HEK293 (cell line): ENCODE results near the gene TLL2.

Experiments
- CTCF ChIA-PET: fragments of 350-600 bp; formaldehyde crosslinking; extraction: SDS; loops from one replicate; lab custom pipeline; 2021; ENCODE audit warnings: antibody characterized with exemption; lab: Yijun Ruan, JAX
- POLR2A ChIA-PET: fragments of 300-600 bp; formaldehyde crosslinking; extraction: SDS; loops from one replicate; lab custom pipeline; 2020; ENCODE audit warnings: antibody characterized with exemption, inconsistent platforms; lab: Yijun Ruan, JAX
- H3K27ac ChIP-seq: fragments of 200-500 bp; sonication (Bioruptor generic); 2 replicates; pipeline ENCODE4 v1.5.1; 2014; ENCODE audit warnings: low read depth, low read length, control low read depth, inconsistent platforms; ENCODE audit errors: extremely low read depth
- H3K36me3 ChIP-seq, 2 experiments: fragments of 200-500 bp in 1 of 2; sonication (Bioruptor generic) in 1 of 2; 1 replicate in 1 of 2; 2 replicates in 1 of 2; pipeline ENCODE4 v1.5.1; 2014 to 2017; ENCODE audit warnings: inconsistent platforms in 2 of 2, low read length in 2 of 2; ENCODE audit not compliant: control insufficient read depth in 2 of 2, insufficient read depth in 1 of 2
- H3K4me1 ChIP-seq: fragments of 200-500 bp; sonication (Bioruptor generic); 2 replicates; pipeline ENCODE4 v1.5.1; 2014; ENCODE audit warnings: mild to moderate bottlenecking, low read length, inconsistent platforms; ENCODE audit not compliant: control insufficient read depth, insufficient read depth
- H3K4me3 ChIP-seq: 2 replicates; pipeline ENCODE4 v1.5.1; 2011; ENCODE audit warnings: low read depth, mild to moderate bottlenecking, control low read depth, low read length, moderate library complexity
- H3K9me3 ChIP-seq: fragments of 200-500 bp; sonication (Bioruptor generic); 2 replicates; pipeline ENCODE4 v1.5.1; 2014; ENCODE audit warnings: low read depth, low read length, inconsistent platforms; ENCODE audit not compliant: control insufficient read depth, insufficient read depth
- BCL11B ChIP-seq: fragments of 450-650 bp; formaldehyde crosslinking; IDR thresholded peaks from 2 replicates; pipeline ENCODE4 v1.5.1; 2016; ENCODE audit warnings: low read depth, missing biosample characterization, missing genetic modification characterization
- FEZF1 ChIP-seq: fragments of 450-650 bp; formaldehyde crosslinking; IDR thresholded peaks from 2 replicates; pipeline ENCODE4 v1.5.1; 2016; ENCODE audit warnings: missing biosample characterization, missing genetic modification characterization
- HOXA7 ChIP-seq: sonication (generic); formaldehyde crosslinking; IDR thresholded peaks from 2 replicates; pipeline ENCODE4 v1.8.1; 2022; ENCODE audit warnings: missing genetic modification reagents, borderline replicate concordance
- MEIS1 ChIP-seq: sonication (generic); formaldehyde crosslinking; IDR thresholded peaks from 2 replicates; pipeline ENCODE4 v1.8.1; 2022; ENCODE audit warnings: missing genetic modification reagents, mild to moderate bottlenecking, borderline replicate concordance
- RBAK ChIP-seq: fragments of 450-650 bp; formaldehyde crosslinking; IDR thresholded peaks from 2 replicates; pipeline ENCODE4 v1.5.1; 2016; ENCODE audit warnings: missing biosample characterization, missing genetic modification characterization
- SALL2 ChIP-seq: fragments of 450-650 bp; formaldehyde crosslinking; IDR thresholded peaks from 2 replicates; pipeline ENCODE4 v1.5.0; 2017; ENCODE audit warnings: missing biosample characterization, mild to moderate bottlenecking, missing genetic modification characterization, borderline replicate concordance
- TRIM28 ChIP-seq: IDR thresholded peaks from 2 replicates; pipeline ENCODE4 v1.6.1; 2011; ENCODE audit warnings: low read length, control low read depth, borderline replicate concordance
- ZNF146 ChIP-seq: fragments of 450-650 bp; formaldehyde crosslinking; IDR thresholded peaks from 2 replicates; pipeline ENCODE4 v1.5.1; 2016; ENCODE audit warnings: missing biosample characterization, missing genetic modification characterization
- ZNF274 ChIP-seq, 2 experiments: fragments of 200-500 bp in 1 of 2; fragments of 450-650 bp in 1 of 2; sonication (Bioruptor generic) in 1 of 2; formaldehyde crosslinking in 1 of 2; IDR thresholded peaks; 2 replicates each; pipeline versions ENCODE4 v1.5.1 to v1.6.1; 2014 to 2016; ENCODE audit warnings: borderline replicate concordance in 1 of 2, inconsistent platforms in 1 of 2, low read length in 1 of 2, missing biosample characterization in 1 of 2, missing genetic modification characterization in 1 of 2
- ZNF394 ChIP-seq: fragments of 450-650 bp; formaldehyde crosslinking; IDR thresholded peaks from 2 replicates; pipeline ENCODE4 v1.5.1; 2016; ENCODE audit warnings: missing biosample characterization, missing genetic modification characterization, mild to moderate bottlenecking, moderate library complexity, borderline replicate concordance
- ZNF423 ChIP-seq: fragments of 450-650 bp; formaldehyde crosslinking; IDR thresholded peaks from 2 replicates; pipeline ENCODE4 v1.5.1; 2016; ENCODE audit warnings: missing biosample characterization, missing genetic modification characterization
- ZNF530 ChIP-seq: fragments of 450-650 bp; formaldehyde crosslinking; IDR thresholded peaks from 2 replicates; pipeline ENCODE4 v1.5.1; 2016; ENCODE audit warnings: low read depth, missing biosample characterization, missing genetic modification characterization
- ZNF629 ChIP-seq: fragments of 450-650 bp; formaldehyde crosslinking; IDR thresholded peaks from 2 replicates; pipeline ENCODE4 v1.5.1; 2017; ENCODE audit warnings: missing biosample characterization, missing genetic modification characterization
- ZNF670 ChIP-seq: fragments of 450-650 bp; formaldehyde crosslinking; IDR thresholded peaks from 2 replicates; pipeline ENCODE4 v1.5.1; 2016; ENCODE audit warnings: missing biosample characterization, missing genetic modification characterization, low read depth
- ZNF830 ChIP-seq: fragments of 450-650 bp; IDR thresholded peaks from 2 replicates; pipeline ENCODE4 v1.5.0; 2018; ENCODE audit warnings: missing biosample characterization, missing genetic modification characterization, low read depth, mild to moderate bottlenecking, moderate library complexity
- ZSCAN16 ChIP-seq: fragments of 450-650 bp; formaldehyde crosslinking; IDR thresholded peaks from 2 replicates; pipeline ENCODE4 v1.5.1; 2016; ENCODE audit warnings: missing biosample characterization, missing genetic modification characterization
- TF ChIP-seq, protein P1 (sequence below): fragments of 450-650 bp; formaldehyde crosslinking; IDR thresholded peaks from 2 replicates; pipeline ENCODE4 v1.5.1; 2016; ENCODE audit warnings: missing biosample characterization, missing genetic modification characterization
- TF ChIP-seq, protein P2 (sequence below): fragments of 450-650 bp; formaldehyde crosslinking; IDR thresholded peaks from 2 replicates; pipeline ENCODE4 v1.5.1; 2016; ENCODE audit warnings: missing biosample characterization, missing genetic modification characterization
- TF ChIP-seq, protein P3 (sequence below): fragments of 450-650 bp; formaldehyde crosslinking; IDR thresholded peaks from 2 replicates; pipeline ENCODE4 v1.5.1; 2017; ENCODE audit warnings: missing biosample characterization, missing genetic modification characterization
- TF ChIP-seq, protein P4 (sequence below): fragments of 450-650 bp; formaldehyde crosslinking; IDR thresholded peaks from 2 replicates; pipeline ENCODE4 v1.5.1; 2016; ENCODE audit warnings: missing biosample characterization, missing genetic modification characterization
- TF ChIP-seq, protein P5 (sequence below): fragments of 450-650 bp; formaldehyde crosslinking; IDR thresholded peaks from 2 replicates; pipeline ENCODE4 v1.5.1; 2016; ENCODE audit warnings: missing biosample characterization, missing genetic modification characterization

TLL2 gene

DNA sequence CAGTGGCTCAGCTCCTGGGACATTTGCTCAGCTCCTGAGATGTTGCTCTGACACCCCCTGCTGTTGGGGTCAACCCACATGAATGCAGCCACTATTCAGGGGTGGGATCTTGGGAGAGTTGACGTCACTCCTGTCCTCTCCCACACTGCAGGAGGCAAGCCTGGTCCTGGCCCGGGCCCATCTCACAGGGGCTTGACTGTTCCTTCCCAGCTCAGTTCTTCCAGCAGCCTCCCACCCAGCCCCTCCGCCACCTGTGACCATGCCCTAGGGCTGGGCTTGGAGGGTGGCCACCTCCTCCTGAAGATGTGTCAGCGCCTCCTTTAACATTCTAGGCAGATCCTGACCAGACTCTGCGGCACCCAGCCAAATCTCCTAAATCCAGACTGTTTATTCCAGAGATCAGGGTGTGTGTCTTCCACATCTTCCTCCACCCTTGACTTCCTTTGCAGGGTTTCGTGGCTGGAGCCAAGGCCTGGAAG is 135.9 kb downstream of the TLL2 start (continued):
- TF ChIP-seq, protein P1, sequence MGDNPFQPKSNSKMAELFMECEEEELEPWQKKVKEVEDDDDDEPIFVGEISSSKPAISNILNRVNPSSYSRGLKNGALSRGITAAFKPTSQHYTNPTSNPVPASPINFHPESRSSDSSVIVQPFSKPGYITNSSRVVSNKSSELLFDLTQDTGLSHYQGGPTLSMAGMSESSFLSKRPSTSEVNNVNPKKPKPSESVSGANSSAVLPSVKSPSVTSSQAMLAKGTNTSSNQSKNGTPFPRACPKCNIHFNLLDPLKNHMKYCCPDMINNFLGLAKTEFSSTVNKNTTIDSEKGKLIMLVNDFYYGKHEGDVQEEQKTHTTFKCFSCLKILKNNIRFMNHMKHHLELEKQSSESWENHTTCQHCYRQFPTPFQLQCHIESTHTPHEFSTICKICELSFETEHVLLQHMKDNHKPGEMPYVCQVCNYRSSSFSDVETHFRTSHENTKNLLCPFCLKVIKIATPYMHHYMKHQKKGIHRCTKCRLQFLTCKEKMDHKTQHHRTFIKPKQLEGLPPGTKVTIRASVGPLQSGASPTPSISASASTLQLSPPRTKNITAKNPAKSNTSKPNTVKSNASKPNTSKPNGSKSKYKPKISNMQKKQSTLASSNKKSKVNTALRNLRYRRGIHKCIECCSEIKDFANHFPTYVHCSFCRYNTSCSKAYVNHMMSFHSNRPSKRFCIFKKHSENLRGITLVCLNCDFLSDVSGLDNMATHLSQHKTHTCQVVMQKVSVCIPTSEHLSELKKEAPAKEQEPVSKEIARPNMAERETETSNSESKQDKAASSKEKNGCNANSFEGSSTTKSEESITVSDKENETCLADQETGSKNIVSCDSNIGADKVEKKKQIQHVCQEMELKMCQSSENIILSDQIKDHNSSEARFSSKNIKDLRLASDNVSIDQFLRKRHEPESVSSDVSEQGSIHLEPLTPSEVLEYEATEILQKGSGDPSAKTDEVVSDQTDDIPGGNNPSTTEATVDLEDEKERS (tag by site-specific recombination), result no peak
- no peak for TF ChIP-seq ZNF146

DNA sequence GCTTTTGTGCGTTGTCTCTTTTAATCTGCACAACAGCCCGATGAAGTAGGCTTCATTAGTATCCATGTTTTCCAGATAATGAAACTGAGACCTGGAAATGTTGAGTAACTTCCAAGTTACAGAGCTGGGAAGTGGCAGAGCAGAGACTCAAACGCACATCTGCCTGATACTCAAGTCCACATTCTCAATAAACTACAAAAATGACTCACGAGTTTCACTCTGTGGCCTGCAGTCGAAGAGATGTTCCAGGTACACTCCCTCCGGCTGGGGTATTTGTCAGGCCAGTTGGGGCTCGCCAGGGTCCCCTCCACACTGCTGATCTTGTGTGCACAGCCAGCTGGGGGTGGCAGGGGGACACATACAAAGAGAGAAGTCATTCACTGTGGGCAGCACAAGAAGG is 137.2 kb downstream of the TLL2 start:
- Histone ChIP-seq H3K27ac (no peak overlapping the region), H3K4me1 (no peaks in the 10 kb centered on the region), H3K36me3 (no peaks in the 10 kb centered on the region), H3K9me3 (no peaks in the 10 kb centered on the region), H3K4me3 (no peak overlapping the region)
- ChIA-PET POLR2A (interaction anchor here (0.6 kb wide), 1 partner anchor 613 kb away, joined by 3 read pairs; no protein-coding TSS in a partner anchor), CTCF (interaction anchor here (0.6 to 3.6 kb wide), 10 partner anchors 10 to 660 kb away, joined by 3 to 22 read pairs (median 5); no protein-coding TSS in a partner anchor)
- TF ChIP-seq ZNF530 (tag by site-specific recombination), result no peak
- peak; percentile 76 for TF ChIP-seq FEZF1 (tag by site-specific recombination)

DNA sequence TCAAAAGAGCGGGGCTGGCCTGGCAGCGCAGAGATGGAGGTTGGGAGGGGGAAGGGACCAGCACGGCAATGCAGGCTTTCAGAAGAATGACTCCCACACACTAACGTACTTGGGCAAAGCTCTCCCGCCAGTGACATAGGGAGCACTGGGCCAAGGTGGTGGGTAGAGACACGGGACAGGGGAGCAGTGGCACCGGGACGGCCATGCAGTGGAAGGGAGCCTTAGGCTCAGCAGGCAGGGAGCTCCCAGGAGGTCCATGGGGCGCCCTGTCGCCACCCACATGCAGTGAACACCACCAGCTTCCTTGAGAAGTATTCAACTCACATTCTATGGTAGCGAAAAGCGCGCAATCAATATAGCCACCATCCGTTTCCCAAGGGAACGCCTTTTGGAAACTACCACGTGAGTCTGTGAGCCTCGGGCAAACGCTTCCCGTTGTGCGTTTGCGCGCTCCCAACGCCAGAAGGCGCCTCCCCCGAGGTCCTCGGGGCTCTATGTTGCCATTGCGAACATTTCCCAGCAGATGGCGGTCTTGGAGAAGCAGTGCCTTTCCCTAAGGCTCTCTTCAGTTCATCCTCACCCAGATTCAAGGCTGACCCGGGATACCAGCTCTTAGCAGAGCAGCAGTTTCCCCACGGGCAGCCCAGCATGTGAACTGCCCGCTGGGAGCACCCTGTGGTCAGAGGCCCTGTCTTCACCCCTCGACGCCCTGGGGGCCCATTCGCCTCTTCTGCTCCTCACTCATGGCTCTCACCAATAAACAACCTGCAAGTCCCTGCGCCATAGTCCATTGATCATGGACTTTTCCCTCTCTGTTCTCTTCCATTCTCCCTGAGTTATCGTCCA is 138.5 kb downstream of the TLL2 start:
- Histone ChIP-seq H3K36me3 (no peaks in the 10 kb centered on the region), H3K9me3 (no peaks in the 10 kb centered on the region), H3K4me1 (no peaks in the 10 kb centered on the region), H3K27ac (no peak overlapping the region; the same call in 1 of the 2 replicates), H3K4me3 (peak overlapping the region; percentile 26)
- CTCF ChIA-PET, result interaction anchor here (0.6 to 2.6 kb wide), 58 partner anchors 9 to 1987 kb away, joined by 3 to 29 read pairs (median 4); partner anchors contain the start of genes OPALIN and TLL2
- POLR2A ChIA-PET, result interaction anchor here (0.7 kb wide), 1 partner anchor 138 kb away, joined by 3 read pairs; the partner anchor contains the start of gene TLL2
- TF ChIP-seq ZNF830 (tag by site-specific recombination) (no peak), RBAK (tag by site-specific recombination) (no peak), ZSCAN16 (tag by site-specific recombination) (no peak), ZNF274 (IDR thresholded peaks at IDR 0.05; ENCODE audit: low read length) (no peak), ZNF274 (tag by site-specific recombination; IDR thresholded peaks at IDR 0.05; ENCODE audit: borderline replicate concordance) (no peak), ZNF423 (tag by site-specific recombination) (peak; percentile 37), TRIM28 (0 out of 2 replicates have a peak, but pooled peaks have one; percentile 51), ZNF670 (tag by site-specific recombination) (no peak), SALL2 (tag by site-specific recombination) (no peak), HOXA7 (CRISPR knock-in tag) (no peak), BCL11B (tag by site-specific recombination) (no peak), ZNF629 (tag by site-specific recombination) (peak; percentile 30; the same call in 1 of the 2 replicates), MEIS1 (CRISPR knock-in tag) (no peak), ZNF530 (tag by site-specific recombination) (no peak), ZNF394 (peak; percentile 43; the same call in 1 of the 2 replicates)
- TF ChIP-seq, protein P2, sequence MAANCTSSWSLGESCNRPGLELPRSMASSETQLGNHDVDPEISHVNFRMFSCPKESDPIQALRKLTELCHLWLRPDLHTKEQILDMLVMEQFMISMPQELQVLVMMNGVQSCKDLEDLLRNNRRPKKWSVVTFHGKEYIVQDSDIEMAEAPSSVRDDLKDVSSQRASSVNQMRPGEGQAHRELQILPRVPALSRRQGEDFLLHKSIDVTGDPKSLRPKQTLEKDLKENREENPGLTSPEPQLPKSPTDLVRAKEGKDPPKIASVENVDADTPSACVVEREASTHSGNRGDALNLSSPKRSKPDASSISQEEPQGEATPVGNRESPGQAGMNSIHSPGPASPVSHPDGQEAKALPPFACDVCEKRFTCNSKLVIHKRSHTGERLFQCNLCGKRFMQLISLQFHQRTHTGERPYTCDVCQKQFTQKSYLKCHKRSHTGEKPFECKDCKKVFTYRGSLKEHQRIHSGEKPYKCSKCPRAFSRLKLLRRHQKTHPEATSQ (tag by site-specific recombination), result no peak
- TF ChIP-seq, protein P3, sequence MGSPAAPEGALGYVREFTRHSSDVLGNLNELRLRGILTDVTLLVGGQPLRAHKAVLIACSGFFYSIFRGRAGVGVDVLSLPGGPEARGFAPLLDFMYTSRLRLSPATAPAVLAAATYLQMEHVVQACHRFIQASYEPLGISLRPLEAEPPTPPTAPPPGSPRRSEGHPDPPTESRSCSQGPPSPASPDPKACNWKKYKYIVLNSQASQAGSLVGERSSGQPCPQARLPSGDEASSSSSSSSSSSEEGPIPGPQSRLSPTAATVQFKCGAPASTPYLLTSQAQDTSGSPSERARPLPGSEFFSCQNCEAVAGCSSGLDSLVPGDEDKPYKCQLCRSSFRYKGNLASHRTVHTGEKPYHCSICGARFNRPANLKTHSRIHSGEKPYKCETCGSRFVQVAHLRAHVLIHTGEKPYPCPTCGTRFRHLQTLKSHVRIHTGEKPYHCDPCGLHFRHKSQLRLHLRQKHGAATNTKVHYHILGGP (tag by site-specific recombination), result no peak
- TF ChIP-seq, protein P4, sequence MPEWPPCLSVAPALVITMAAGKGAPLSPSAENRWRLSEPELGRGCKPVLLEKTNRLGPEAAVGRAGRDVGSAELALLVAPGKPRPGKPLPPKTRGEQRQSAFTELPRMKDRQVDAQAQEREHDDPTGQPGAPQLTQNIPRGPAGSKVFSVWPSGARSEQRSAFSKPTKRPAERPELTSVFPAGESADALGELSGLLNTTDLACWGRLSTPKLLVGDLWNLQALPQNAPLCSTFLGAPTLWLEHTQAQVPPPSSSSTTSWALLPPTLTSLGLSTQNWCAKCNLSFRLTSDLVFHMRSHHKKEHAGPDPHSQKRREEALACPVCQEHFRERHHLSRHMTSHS (tag by site-specific recombination), result no peak
- TF ChIP-seq, protein P5, sequence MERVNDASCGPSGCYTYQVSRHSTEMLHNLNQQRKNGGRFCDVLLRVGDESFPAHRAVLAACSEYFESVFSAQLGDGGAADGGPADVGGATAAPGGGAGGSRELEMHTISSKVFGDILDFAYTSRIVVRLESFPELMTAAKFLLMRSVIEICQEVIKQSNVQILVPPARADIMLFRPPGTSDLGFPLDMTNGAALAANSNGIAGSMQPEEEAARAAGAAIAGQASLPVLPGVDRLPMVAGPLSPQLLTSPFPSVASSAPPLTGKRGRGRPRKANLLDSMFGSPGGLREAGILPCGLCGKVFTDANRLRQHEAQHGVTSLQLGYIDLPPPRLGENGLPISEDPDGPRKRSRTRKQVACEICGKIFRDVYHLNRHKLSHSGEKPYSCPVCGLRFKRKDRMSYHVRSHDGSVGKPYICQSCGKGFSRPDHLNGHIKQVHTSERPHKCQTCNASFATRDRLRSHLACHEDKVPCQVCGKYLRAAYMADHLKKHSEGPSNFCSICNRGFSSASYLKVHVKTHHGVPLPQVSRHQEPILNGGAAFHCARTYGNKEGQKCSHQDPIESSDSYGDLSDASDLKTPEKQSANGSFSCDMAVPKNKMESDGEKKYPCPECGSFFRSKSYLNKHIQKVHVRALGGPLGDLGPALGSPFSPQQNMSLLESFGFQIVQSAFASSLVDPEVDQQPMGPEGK (tag by site-specific recombination), result no peak
